GM23248 (cell line): Measurements from ENCODE around the gene DGAT2. TPM values are rescaled to one million over a fixed set of nuclear protein-coding genes. Genes with fewer than 3 reads are reported as not detected.

ENCODE experiments used
- DNase-seq: peaks from one replicate; pipeline ENCODE4 v3.0.0-alpha.2; 2015
- H2AFZ ChIP-seq: fragments of 200-600 bp; sonication (generic); 2 replicates; pipeline ENCODE4 v1.6.1; 2016; ENCODE audit warnings: antibody characterized with exemption
- H3F3A ChIP-seq: fragments of 200-600 bp; sonication (generic); 2 replicates; pipeline ENCODE4 v1.6.1; 2016; ENCODE audit warnings: mild to moderate bottlenecking, antibody characterized with exemption, mixed run types; ENCODE audit not compliant: insufficient read depth
- H3K27ac ChIP-seq: fragments of 200-600 bp; sonication (generic); 2 replicates; pipeline ENCODE4 v1.5.1; 2016; ENCODE audit warnings: mild to moderate bottlenecking
- H3K27me3 ChIP-seq: fragments of 200-600 bp; sonication (generic); replicated peaks from 2 replicates; pipeline ENCODE4 v1.6.1; 2016; ENCODE audit warnings: mild to moderate bottlenecking; ENCODE audit not compliant: insufficient read depth
- H3K36me3 ChIP-seq: fragments of 200-600 bp; sonication (generic); 2 replicates; pipeline ENCODE4 v1.6.1; 2016; ENCODE audit warnings: low read depth, mild to moderate bottlenecking
- H3K4me1 ChIP-seq: fragments of 200-600 bp; sonication (generic); 2 replicates; pipeline ENCODE4 v1.6.1; 2016; ENCODE audit warnings: mild to moderate bottlenecking; ENCODE audit not compliant: insufficient read depth
- H3K4me2 ChIP-seq: fragments of 200-600 bp; sonication (generic); one replicate; pipeline ENCODE4 v1.6.1; 2016; ENCODE audit warnings: mild to moderate bottlenecking; ENCODE audit not compliant: unreplicated experiment
- H3K4me3 ChIP-seq: fragments of 200-600 bp; sonication (generic); 2 replicates; pipeline ENCODE4 v1.5.1; 2016; ENCODE audit warnings: mild to moderate bottlenecking
- H3K79me2 ChIP-seq: fragments of 200-600 bp; sonication (generic); 2 replicates; pipeline ENCODE4 v1.6.1; 2016; ENCODE audit warnings: mild to moderate bottlenecking; ENCODE audit not compliant: insufficient read depth
- H3K9ac ChIP-seq: fragments of 200-600 bp; sonication (generic); 2 replicates; pipeline ENCODE4 v1.6.1; 2016; ENCODE audit warnings: mild to moderate bottlenecking
- H3K9me2 ChIP-seq: fragments of 200-600 bp; sonication (generic); 2 replicates; pipeline ENCODE4 v1.6.1; 2016; ENCODE audit warnings: mixed run types, mild to moderate bottlenecking, moderate library complexity; ENCODE audit not compliant: insufficient read depth
- H3K9me3 ChIP-seq: fragments of 200-600 bp; sonication (generic); one replicate; pipeline ENCODE4 v1.6.1; 2017; ENCODE audit warnings: low read depth
- H4K20me1 ChIP-seq: fragments of 200-600 bp; sonication (generic); 2 replicates; pipeline ENCODE4 v1.6.0; 2016; ENCODE audit not compliant: insufficient read depth
- EZH2 ChIP-seq: fragments of 200-600 bp; sonication (generic); IDR thresholded peaks from 2 replicates; pipeline ENCODE4 v1.6.1; 2018; ENCODE audit warnings: antibody characterized with exemption, mild to moderate bottlenecking; ENCODE audit not compliant: insufficient read depth, poor library complexity, severe bottlenecking
- EZH2phosphoT487 ChIP-seq: fragments of 200-600 bp; sonication (generic); IDR thresholded peaks from 2 replicates; pipeline ENCODE4 v1.6.1; 2018; ENCODE audit warnings: antibody characterized with exemption, moderate library complexity, mild to moderate bottlenecking, low read depth; ENCODE audit not compliant: insufficient read depth
- WGBS, 2 experiments: methylation state at CpG; one replicate each; pipeline ENCODE4 v1.1.6; 2015 to 2017; ENCODE audit warnings: low lambda C conversion rate in 2 of 2, low coverage in 1 of 2; ENCODE audit errors: missing lambda C conversion rate in 2 of 2; 5-methylcytosine and 5-hydroxymethylcytosine counted together
- in situ Hi-C: fragments of 300-500 bp; cut with MboI; formaldehyde crosslinking; loops from 2 replicates; pipeline ENCODE4 v1.15.0; 2020
- polyA plus RNA-seq: library from polyadenylated mRNA; unstranded; fragments of >200 nt; fragmentation: Nextera tagmentation; extraction: Ambion mirVana; gene quantifications from 2 replicates; pipeline ENCODE4 v1.2.1, GENCODE V29; 2016
- total RNA-seq: library from RNA; depleted of rRNA; stranded (reverse); fragments of >200 nt; shearing (Covaris generic); gene quantifications from 2 replicates; pipeline ENCODE4 v1.2.3, GENCODE V29; 2014

Gene DGAT2
- total and polyA plus RNA-seq, 2 experiments from 2014 or later: 7.5 to 7.6 TPM

GRCh38 chr11:75827562-75827961, 59.0 kb downstream of the DGAT2 start:
- peaks cover 92% of the 10 kb centered on the region for H3K79me2 ChIP-seq
- no peak overlapping the region for H3K27ac ChIP-seq
- no peak for TF ChIP-seq EZH2
- no peak for TF ChIP-seq EZH2phosphoT487
- peak overlapping the region; percentile 71 for H3K4me2 ChIP-seq
- 97 to 99% methylated on average over 5 of the region's 5 CpGs for WGBS, 2 experiments
- no peak overlapping the region for H2AFZ ChIP-seq
- peaks cover 23% of the 10 kb centered on the region for H3K4me1 ChIP-seq
- no peaks in the 10 kb centered on the region for H4K20me1 ChIP-seq
- no peaks in the 10 kb centered on the region for H3K9me2 ChIP-seq
- no peak for DNase-seq
- H3K36me3 ChIP-seq: no peaks in the 10 kb centered on the region
- H3F3A ChIP-seq: no peaks in the 10 kb centered on the region; the same call in 1 of the 2 replicates
- in situ Hi-C loops: no loop called here
- H3K4me3 ChIP-seq: no peak overlapping the region
- no peaks in the 10 kb centered on the region for H3K27me3 ChIP-seq
- H3K9me3 ChIP-seq: no peaks in the 10 kb centered on the region
- no peak overlapping the region for H3K9ac ChIP-seq

GRCh38 chr11:75831915-75832502, 63.4 kb downstream of the DGAT2 start:
- H3K27me3 ChIP-seq: no peaks in the 10 kb centered on the region
- DNase-seq: no peak
- in situ Hi-C loops: no loop called here
- no peaks in the 10 kb centered on the region for H3F3A ChIP-seq
- no peaks in the 10 kb centered on the region for H3K36me3 ChIP-seq
- H3K27ac ChIP-seq: no peak overlapping the region
- no peak overlapping the region for H3K4me2 ChIP-seq
- no peak overlapping the region for H3K4me3 ChIP-seq
- H3K9me2 ChIP-seq: no peaks in the 10 kb centered on the region
- no peaks in the 10 kb centered on the region; the same call in 1 of the 2 replicates for H4K20me1 ChIP-seq
- H3K79me2 ChIP-seq: peaks cover 77% of the 10 kb centered on the region
- no peak overlapping the region for H3K9ac ChIP-seq
- H2AFZ ChIP-seq: no peak overlapping the region
- no peaks in the 10 kb centered on the region for H3K9me3 ChIP-seq
- peaks cover 11% of the 10 kb centered on the region for H3K4me1 ChIP-seq
- TF ChIP-seq EZH2 (no peak), EZH2phosphoT487 (no peak)
- 96 to 98% methylated on average over 6 of the region's 6 CpGs for WGBS, 2 experiments

GRCh38 chr11:75834728-75835127, 66.2 kb downstream of the DGAT2 start:
- Histone ChIP-seq H3F3A (no peaks in the 10 kb centered on the region), H2AFZ (no peak overlapping the region), H3K36me3 (no peaks in the 10 kb centered on the region), H3K9me2 (no peaks in the 10 kb centered on the region), H3K27ac (no peak overlapping the region), H3K79me2 (peaks cover 74% of the 10 kb centered on the region), H3K9me3 (no peaks in the 10 kb centered on the region), H4K20me1 (no peaks in the 10 kb centered on the region; the same call in 1 of the 2 replicates), H3K4me3 (no peak overlapping the region), H3K4me1 (peaks cover 2% of the 10 kb centered on the region), H3K4me2 (no peak overlapping the region), H3K27me3 (no peaks in the 10 kb centered on the region), H3K9ac (no peak overlapping the region)
- TF ChIP-seq EZH2: no peak
- TF ChIP-seq EZH2phosphoT487: no peak
- WGBS, 2 experiments: 94 to 99% methylated on average over 3 of the region's 3 CpGs
- no peak for DNase-seq
- in situ Hi-C loops: no loop called here

GRCh38 chr11:75836417-75836816, 67.8 kb downstream of the DGAT2 start:
- Histone ChIP-seq H3K79me2 (peaks cover 73% of the 10 kb centered on the region), H3K27me3 (no peaks in the 10 kb centered on the region)

More at GRCh38 chr11:75836417-75836816, 67.8 kb downstream of the DGAT2 start:
- TF ChIP-seq EZH2 (no peak), EZH2phosphoT487 (no peak)
- H3K4me2 ChIP-seq: no peak overlapping the region
- no peaks in the 10 kb centered on the region for H3K9me3 ChIP-seq
- H4K20me1 ChIP-seq: no peaks in the 10 kb centered on the region; the same call in 1 of the 2 replicates
- no peak overlapping the region for H3K27ac ChIP-seq
- DNase-seq: no peak
- H3K4me1 ChIP-seq: peaks cover 16% of the 10 kb centered on the region
- H3F3A ChIP-seq: no peaks in the 10 kb centered on the region
- H3K9ac ChIP-seq: no peak overlapping the region
- no peak overlapping the region for H2AFZ ChIP-seq
- 91 to 93% methylated on average over 3 of the region's 3 CpGs for WGBS, 2 experiments
- H3K9me2 ChIP-seq: no peaks in the 10 kb centered on the region
- no peaks in the 10 kb centered on the region for H3K36me3 ChIP-seq
- in situ Hi-C loops: no loop called here
- H3K4me3 ChIP-seq: no peak overlapping the region
